A549 (cell line): ENCODE data around the gene BANP.

Experiments used
- FOSL2 ChIP-seq, 2 experiments: fragments of 450-650 bp in 1 of 2; fragments of >200 bp in 1 of 2; sonication (Bioruptor Twin) in 1 of 2; formaldehyde crosslinking; IDR thresholded peaks; 2 replicates each; pipeline versions ENCODE4 v1.5.0 to v1.6.1; 2016 to 2020; ENCODE audit warnings: mild to moderate bottlenecking in 1 of 2, moderate library complexity in 1 of 2
- SMC3 ChIP-seq: fragments of >200 bp; sonication (Bioruptor Twin); formaldehyde crosslinking; IDR thresholded peaks from 3 replicates; pipeline ENCODE4 v1.6.1; 2018; ENCODE audit warnings: inconsistent platforms
- ZNF302 ChIP-seq: fragments of 250-450 bp; sonication (Bioruptor Pico); IDR thresholded peaks from 2 replicates; pipeline ENCODE4 v1.9.0; 2021; ENCODE audit warnings: inconsistent platforms, mild to moderate bottlenecking, moderate library complexity

DNA sequence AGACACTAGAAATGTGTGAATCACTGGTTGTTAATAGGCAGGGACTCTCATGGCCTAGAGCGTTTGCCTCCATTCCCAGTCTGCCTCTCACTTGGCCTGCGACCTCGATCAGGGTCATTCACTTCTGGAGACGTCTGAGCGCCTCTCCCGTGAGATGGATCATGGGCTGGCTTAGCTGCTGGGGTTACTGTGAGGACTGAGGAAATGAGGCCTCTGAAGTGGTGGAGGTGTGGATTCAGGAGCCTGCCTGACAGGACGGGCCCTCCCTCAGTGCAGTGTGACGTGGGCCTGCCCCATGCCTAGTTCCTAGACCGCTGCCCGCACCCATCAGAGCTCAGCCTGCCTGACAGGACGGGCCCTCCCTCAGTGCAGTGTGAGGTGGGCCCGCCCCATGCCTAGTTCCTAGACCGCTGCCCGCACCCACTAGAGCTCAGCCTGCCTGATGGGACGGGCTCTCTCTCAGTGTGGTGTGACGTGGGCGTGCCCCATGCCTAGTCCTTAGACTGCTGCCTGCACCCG is 61.9 kb downstream of the BANP start:
- TF ChIP-seq SMC3 (no peak), FOSL2 (IDR thresholded peaks at IDR 0.05) (no peak), FOSL2 (CRISPR knock-in tag; IDR thresholded peaks at IDR 0.05) (no peak), ZNF302 (CRISPR knock-in tag) (no peak)
